ENCODE measurements around the gene MEDAG. TPM values are rescaled to one million over a fixed set of nuclear protein-coding genes. Genes with fewer than 3 reads are reported as not detected.

The MEDAG gene
- total RNA-seq, 5 donors from 2014 or later (not counting 1 experiment from before 2014, with no cell fraction given) = not detected

DNA sequence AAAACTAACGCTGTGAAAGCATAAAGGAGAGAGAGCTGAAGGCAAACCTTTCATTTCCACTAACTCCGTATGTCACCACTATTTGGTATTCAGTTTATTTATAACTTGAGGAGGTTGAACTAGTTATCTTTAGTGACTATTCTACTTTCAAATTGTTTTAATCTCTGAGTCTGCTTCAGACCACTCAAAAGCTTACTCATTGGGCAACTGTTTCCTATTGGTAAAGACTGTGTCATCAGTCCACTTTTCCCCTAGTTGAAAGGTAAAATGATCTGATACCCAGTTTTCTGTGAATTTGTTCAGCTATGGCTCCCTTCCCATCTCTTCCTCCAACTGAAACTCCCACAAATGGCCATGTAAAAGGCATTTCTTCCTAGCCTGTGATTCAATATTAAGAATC lies 65.5 kb downstream of the MEDAG start:
- POLR2A ChIA-PET = no interaction called here
- H3K4me3 ChIP-seq (ENCODE audit: control insufficient read depth in 1 of 2, extremely low read depth in 1 of 2, low read length in 1 of 2) = no peak overlapping the region
- peaks cover 0 to 8% of the 10 kb centered on the region in 2 experiments for H3K27me3 ChIP-seq (replicated peaks in 1 of 2; ENCODE audit: control insufficient read depth in 2 of 2, extremely low read depth in 1 of 2, insufficient read depth in 2 of 2, low read length in 1 of 2)
- CTCF ChIA-PET = no interaction called here
- Mint-ChIP-seq H3K4me3 (no peak overlapping the region), H3K27me3 (peaks cover 30 to 37% of the 10 kb centered on the region in 2 donors), H3K4me1 (no peaks in the 10 kb centered on the region), H3K9me3 (no peaks in the 10 kb centered on the region), H3K27ac (no peak overlapping the region), H3K36me3 (no peaks in the 10 kb centered on the region)
- H3K4me1 ChIP-seq (ENCODE audit: control insufficient read depth in 1 of 2, extremely low read depth in 1 of 2, insufficient read depth in 2 of 2, low read length in 2 of 2) = no peaks in the 10 kb centered on the region
- no peaks in the 10 kb centered on the region for H3K36me3 ChIP-seq (ENCODE audit: control insufficient read depth in 2 of 2, extremely low read depth in 1 of 2, insufficient read depth in 1 of 2, low read length in 1 of 2)
- no CpG with 5 or more reads among the region's 2 CpGs for WGBS (ENCODE audit: insufficient coverage)
- H3K27ac ChIP-seq (ENCODE audit: low read length) = no peak overlapping the region
- no peak for ATAC-seq (replicated peaks in 1 of 4)
- no peaks in the 10 kb centered on the region for H3K9me3 ChIP-seq
- no peak for DNase-seq

DNA sequence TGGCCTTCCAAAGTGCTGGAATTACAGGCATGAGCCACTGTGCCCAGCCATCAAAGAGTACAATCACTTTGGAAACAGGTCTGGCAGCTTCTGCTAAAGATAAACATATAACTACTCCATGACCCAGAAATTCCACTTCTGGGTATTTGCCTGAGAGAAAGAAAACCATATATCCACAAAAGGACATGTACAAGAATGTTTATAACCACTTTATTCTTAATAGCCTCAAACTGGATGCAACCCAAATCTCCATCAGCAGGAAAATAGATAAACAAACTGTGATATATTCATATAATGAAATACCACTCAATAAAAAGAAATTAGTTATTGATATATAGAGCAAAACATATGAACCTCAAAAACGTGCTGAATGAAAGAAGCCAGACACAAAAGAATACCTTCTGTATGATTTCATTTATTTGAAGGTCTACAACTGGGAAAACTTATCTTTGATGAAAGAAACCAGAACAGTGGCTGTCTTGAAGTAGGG lies 66.9 kb downstream of the MEDAG start:
- Histone ChIP-seq H3K4me1 (ENCODE audit: control insufficient read depth in 1 of 2, extremely low read depth in 1 of 2, insufficient read depth in 2 of 2, low read length in 2 of 2) (no peaks in the 10 kb centered on the region), H3K4me3 (ENCODE audit: control insufficient read depth in 1 of 2, extremely low read depth in 1 of 2, low read length in 1 of 2) (no peak overlapping the region), H3K36me3 (ENCODE audit: control insufficient read depth in 2 of 2, extremely low read depth in 1 of 2, insufficient read depth in 1 of 2, low read length in 1 of 2) (no peaks in the 10 kb centered on the region), H3K27ac (ENCODE audit: low read length) (no peak overlapping the region), H3K9me3 (no peaks in the 10 kb centered on the region), H3K27me3 (replicated peaks in 1 of 2; ENCODE audit: control insufficient read depth in 2 of 2, extremely low read depth in 1 of 2, insufficient read depth in 2 of 2, low read length in 1 of 2) (peaks cover 0 to 6% of the 10 kb centered on the region in 2 experiments)
- Mint-ChIP-seq H3K27ac (no peak overlapping the region), H3K4me1 (no peaks in the 10 kb centered on the region), H3K27me3 (peaks cover 21 to 35% of the 10 kb centered on the region in 2 donors), H3K9me3 (no peaks in the 10 kb centered on the region), H3K4me3 (no peak overlapping the region), H3K36me3 (no peaks in the 10 kb centered on the region)
- no peak for DNase-seq
- ATAC-seq (replicated peaks in 1 of 4) = no peak
- WGBS (ENCODE audit: insufficient coverage) = no CpG with 5 or more reads among the region's 1 CpG
- CTCF ChIA-PET = no interaction called here
- POLR2A ChIA-PET = no interaction called here

DNA sequence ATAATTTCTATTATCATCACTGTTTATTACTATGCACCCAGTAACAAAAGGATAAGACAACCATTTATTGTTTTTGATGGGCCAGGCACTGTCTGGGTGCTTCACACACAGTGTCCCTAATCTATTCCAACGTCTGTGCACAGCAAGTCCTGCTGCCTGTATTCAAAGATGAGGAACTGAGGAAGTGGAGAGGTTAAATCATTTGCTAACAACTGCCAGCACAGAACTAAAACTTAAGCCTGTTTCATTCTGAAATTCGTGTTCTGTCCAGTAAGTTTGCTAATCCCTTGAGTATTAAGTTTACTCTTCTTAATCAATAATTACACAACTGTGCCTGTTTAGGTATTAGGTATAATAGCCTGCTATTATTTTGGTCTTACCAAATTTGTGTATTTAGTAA lies 68.3 kb downstream of the MEDAG start:
- POLR2A ChIA-PET = no interaction called here
- H3K36me3 ChIP-seq (ENCODE audit: control insufficient read depth in 2 of 2, extremely low read depth in 1 of 2, insufficient read depth in 1 of 2, low read length in 1 of 2) = no peaks in the 10 kb centered on the region
- H3K4me3 Mint-ChIP-seq = no peak overlapping the region
- no CpG with 5 or more reads among the region's 2 CpGs for WGBS (ENCODE audit: insufficient coverage)
- no peaks in the 10 kb centered on the region for H3K4me1 Mint-ChIP-seq
- CTCF ChIA-PET = no interaction called here
- H3K36me3 Mint-ChIP-seq = no peaks in the 10 kb centered on the region
- no peaks in the 10 kb centered on the region for H3K9me3 ChIP-seq
- H3K4me1 ChIP-seq (ENCODE audit: control insufficient read depth in 1 of 2, extremely low read depth in 1 of 2, insufficient read depth in 2 of 2, low read length in 2 of 2) = no peaks in the 10 kb centered on the region
- no peak overlapping the region for H3K27ac ChIP-seq (ENCODE audit: low read length)
- ATAC-seq (replicated peaks in 1 of 4) (no peak), DNase-seq (no peak)
- H3K27me3 Mint-ChIP-seq = peaks cover 19 to 31% of the 10 kb centered on the region in 2 donors
- H3K27ac Mint-ChIP-seq = no peak overlapping the region
- H3K27me3 ChIP-seq (replicated peaks in 1 of 2; ENCODE audit: control insufficient read depth in 2 of 2, extremely low read depth in 1 of 2, insufficient read depth in 2 of 2, low read length in 1 of 2) = peaks cover 0 to 13% of the 10 kb centered on the region in 2 experiments
- no peaks in the 10 kb centered on the region for H3K9me3 Mint-ChIP-seq
- H3K4me3 ChIP-seq (ENCODE audit: control insufficient read depth in 1 of 2, extremely low read depth in 1 of 2, low read length in 1 of 2) = no peak overlapping the region

Other genes starting within 250 kb of the MEDAG start
- gene ALOX5AP, start 170.7 kb upstream of the MEDAG start, total RNA-seq = 10 to 100 TPM; 24.2 to 64.9 (median 50.8) TPM
- not detected for gene TEX26, start 26.4 kb downstream of the MEDAG start, total RNA-seq